Panc1 (cell line): Measurements from ENCODE around the gene DCTN2. TPM values are rescaled to one million over a fixed set of nuclear protein-coding genes. Genes with fewer than 3 reads are reported as not detected.

Source experiments
- ATAC-seq: fragments of 200-7000 bp; cut with Tn5 transposase; 2 replicates; pipeline ENCODE4 v1.9.1; 2020; ENCODE audit warnings: mild to moderate bottlenecking, moderate library complexity
- BruUV-seq: library from RNA; stranded (reverse); fragments of 400-500 nt; replicated peaks from 2 replicates; lab custom pipeline; 2021; lab: Mats Ljungman, UMichigan
- CTCF ChIA-PET: fragments of 300-600 bp; sonication (Branson Sonifier 250); formaldehyde crosslinking; loops from one replicate; lab custom pipeline; 2022; ENCODE audit warnings: antibody characterized with exemption; lab: Charles Lee
- POLR2A ChIA-PET: fragments of 300-600 bp; sonication (Branson Sonifier 250); formaldehyde crosslinking; loops from one replicate; lab custom pipeline; 2022; ENCODE audit warnings: antibody characterized with exemption; lab: Charles Lee
- DNase-seq: peaks from one replicate; pipeline ENCODE4 v3.0.0-alpha.2; 2010; ENCODE audit warnings: low read depth, low spot score
- H3K27ac ChIP-seq: 2 replicates; pipeline ENCODE4 v1.5.1; 2011; ENCODE audit warnings: mild to moderate bottlenecking, low read length, inconsistent platforms
- H3K27me3 ChIP-seq: fragments of 200-500 bp; sonication (Bioruptor generic); 2 replicates; pipeline ENCODE4 v1.6.0; 2014; ENCODE audit warnings: low read length, inconsistent platforms; ENCODE audit not compliant: control insufficient read depth, insufficient read depth
- H3K36me3 ChIP-seq: fragments of 200-500 bp; sonication (Bioruptor generic); 2 replicates; pipeline ENCODE4 v1.5.1; 2014; ENCODE audit warnings: inconsistent platforms, mild to moderate bottlenecking, low read length, moderate library complexity; ENCODE audit not compliant: control insufficient read depth, insufficient read depth
- H3K4me1 ChIP-seq: 2 replicates; pipeline ENCODE4 v1.5.1; 2011; ENCODE audit warnings: inconsistent platforms, mild to moderate bottlenecking, low read length, moderate library complexity; ENCODE audit not compliant: control insufficient read depth, insufficient read depth
- H3K4me3 ChIP-seq, 2 experiments: 2 replicates each; pipeline ENCODE4 v1.5.1; 2011 to 2012; ENCODE audit warnings: low read depth in 2 of 2, low read length in 2 of 2, mild to moderate bottlenecking in 2 of 2, inconsistent platforms in 1 of 2, moderate library complexity in 1 of 2
- H3K9me3 ChIP-seq: fragments of 200-500 bp; sonication (Bioruptor generic); 2 replicates; pipeline ENCODE4 v1.5.1; 2014; ENCODE audit warnings: low read depth, mild to moderate bottlenecking, inconsistent platforms, low read length, moderate library complexity; ENCODE audit not compliant: control insufficient read depth, insufficient read depth
- POLR2AphosphoS5 ChIP-seq: IDR thresholded peaks from 2 replicates; pipeline ENCODE4 v1.6.1; 2012; ENCODE audit warnings: mild to moderate bottlenecking, low read depth, low read length, moderate library complexity
- SIN3A ChIP-seq: IDR thresholded peaks from 2 replicates; pipeline ENCODE4 v1.6.1; 2012; ENCODE audit warnings: low read depth, mild to moderate bottlenecking, low read length, moderate library complexity, borderline replicate concordance; ENCODE audit not compliant: insufficient read depth
- TCF7L2 ChIP-seq: IDR thresholded peaks from 2 replicates; pipeline ENCODE4 v1.6.1; 2011; ENCODE audit warnings: mild to moderate bottlenecking, low read depth, low read length, inconsistent platforms
- in situ Hi-C: cut with HindIII; loops from 2 replicates; pipeline ENCODE4 v1.10.0; 2016; ENCODE audit warnings: low sequenced_read_pairs, low pct_unique_long_range_greater_than_20kb
- intact Hi-C: fragments of 100-400 bp; cut with micrococcal nuclease; formaldehyde crosslinking; loops from one replicate; pipeline ENCODE4 v1.10.0; 2022; ENCODE audit not compliant: unreplicated experiment
- total RNA-seq: library from RNA; stranded (reverse); gene quantifications from one replicate; pipeline ENCODE4 v1.2.1, GENCODE V29; 2021; ENCODE audit not compliant: unreplicated experiment
- TF ChIP-seq, protein P1 (sequence below), 2 experiments: IDR thresholded peaks; 2 replicates each; pipeline ENCODE4 v1.6.1; 2011 to 2012; ENCODE audit warnings: low read depth in 2 of 2, control low read depth in 1 of 2, low read length in 1 of 2, mild to moderate bottlenecking in 1 of 2, moderate library complexity in 1 of 2; ENCODE audit not compliant: insufficient read depth in 1 of 2
- TF ChIP-seq, protein P2 (sequence below): fragments of 450-650 bp; IDR thresholded peaks from 2 replicates; pipeline ENCODE4 v1.5.1; 2017; ENCODE audit warnings: mild to moderate bottlenecking

The DCTN2 gene
- total RNA-seq, 1 experiment from 2014 or later, result 97.6 TPM

GRCh38 chr12:57548013-57548315 lies 972 bp upstream of the DCTN2 start:
- TF ChIP-seq POLR2AphosphoS5, result no peak
- TF ChIP-seq, protein P1, sequence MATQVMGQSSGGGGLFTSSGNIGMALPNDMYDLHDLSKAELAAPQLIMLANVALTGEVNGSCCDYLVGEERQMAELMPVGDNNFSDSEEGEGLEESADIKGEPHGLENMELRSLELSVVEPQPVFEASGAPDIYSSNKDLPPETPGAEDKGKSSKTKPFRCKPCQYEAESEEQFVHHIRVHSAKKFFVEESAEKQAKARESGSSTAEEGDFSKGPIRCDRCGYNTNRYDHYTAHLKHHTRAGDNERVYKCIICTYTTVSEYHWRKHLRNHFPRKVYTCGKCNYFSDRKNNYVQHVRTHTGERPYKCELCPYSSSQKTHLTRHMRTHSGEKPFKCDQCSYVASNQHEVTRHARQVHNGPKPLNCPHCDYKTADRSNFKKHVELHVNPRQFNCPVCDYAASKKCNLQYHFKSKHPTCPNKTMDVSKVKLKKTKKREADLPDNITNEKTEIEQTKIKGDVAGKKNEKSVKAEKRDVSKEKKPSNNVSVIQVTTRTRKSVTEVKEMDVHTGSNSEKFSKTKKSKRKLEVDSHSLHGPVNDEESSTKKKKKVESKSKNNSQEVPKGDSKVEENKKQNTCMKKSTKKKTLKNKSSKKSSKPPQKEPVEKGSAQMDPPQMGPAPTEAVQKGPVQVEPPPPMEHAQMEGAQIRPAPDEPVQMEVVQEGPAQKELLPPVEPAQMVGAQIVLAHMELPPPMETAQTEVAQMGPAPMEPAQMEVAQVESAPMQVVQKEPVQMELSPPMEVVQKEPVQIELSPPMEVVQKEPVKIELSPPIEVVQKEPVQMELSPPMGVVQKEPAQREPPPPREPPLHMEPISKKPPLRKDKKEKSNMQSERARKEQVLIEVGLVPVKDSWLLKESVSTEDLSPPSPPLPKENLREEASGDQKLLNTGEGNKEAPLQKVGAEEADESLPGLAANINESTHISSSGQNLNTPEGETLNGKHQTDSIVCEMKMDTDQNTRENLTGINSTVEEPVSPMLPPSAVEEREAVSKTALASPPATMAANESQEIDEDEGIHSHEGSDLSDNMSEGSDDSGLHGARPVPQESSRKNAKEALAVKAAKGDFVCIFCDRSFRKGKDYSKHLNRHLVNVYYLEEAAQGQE (IDR thresholded peaks at IDR 0.05; ENCODE audit: insufficient read depth in 1 of 2, low read depth in 2 of 2, low read length in 1 of 2), result no peak
- TF ChIP-seq, protein P2, sequence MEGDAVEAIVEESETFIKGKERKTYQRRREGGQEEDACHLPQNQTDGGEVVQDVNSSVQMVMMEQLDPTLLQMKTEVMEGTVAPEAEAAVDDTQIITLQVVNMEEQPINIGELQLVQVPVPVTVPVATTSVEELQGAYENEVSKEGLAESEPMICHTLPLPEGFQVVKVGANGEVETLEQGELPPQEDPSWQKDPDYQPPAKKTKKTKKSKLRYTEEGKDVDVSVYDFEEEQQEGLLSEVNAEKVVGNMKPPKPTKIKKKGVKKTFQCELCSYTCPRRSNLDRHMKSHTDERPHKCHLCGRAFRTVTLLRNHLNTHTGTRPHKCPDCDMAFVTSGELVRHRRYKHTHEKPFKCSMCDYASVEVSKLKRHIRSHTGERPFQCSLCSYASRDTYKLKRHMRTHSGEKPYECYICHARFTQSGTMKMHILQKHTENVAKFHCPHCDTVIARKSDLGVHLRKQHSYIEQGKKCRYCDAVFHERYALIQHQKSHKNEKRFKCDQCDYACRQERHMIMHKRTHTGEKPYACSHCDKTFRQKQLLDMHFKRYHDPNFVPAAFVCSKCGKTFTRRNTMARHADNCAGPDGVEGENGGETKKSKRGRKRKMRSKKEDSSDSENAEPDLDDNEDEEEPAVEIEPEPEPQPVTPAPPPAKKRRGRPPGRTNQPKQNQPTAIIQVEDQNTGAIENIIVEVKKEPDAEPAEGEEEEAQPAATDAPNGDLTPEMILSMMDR, result no peak
- TF ChIP-seq TCF7L2, result no peak
- TF ChIP-seq SIN3A, result no peak
- BruUV-seq, result no TSS peak
- CTCF ChIA-PET, result no interaction called here

DNA sequence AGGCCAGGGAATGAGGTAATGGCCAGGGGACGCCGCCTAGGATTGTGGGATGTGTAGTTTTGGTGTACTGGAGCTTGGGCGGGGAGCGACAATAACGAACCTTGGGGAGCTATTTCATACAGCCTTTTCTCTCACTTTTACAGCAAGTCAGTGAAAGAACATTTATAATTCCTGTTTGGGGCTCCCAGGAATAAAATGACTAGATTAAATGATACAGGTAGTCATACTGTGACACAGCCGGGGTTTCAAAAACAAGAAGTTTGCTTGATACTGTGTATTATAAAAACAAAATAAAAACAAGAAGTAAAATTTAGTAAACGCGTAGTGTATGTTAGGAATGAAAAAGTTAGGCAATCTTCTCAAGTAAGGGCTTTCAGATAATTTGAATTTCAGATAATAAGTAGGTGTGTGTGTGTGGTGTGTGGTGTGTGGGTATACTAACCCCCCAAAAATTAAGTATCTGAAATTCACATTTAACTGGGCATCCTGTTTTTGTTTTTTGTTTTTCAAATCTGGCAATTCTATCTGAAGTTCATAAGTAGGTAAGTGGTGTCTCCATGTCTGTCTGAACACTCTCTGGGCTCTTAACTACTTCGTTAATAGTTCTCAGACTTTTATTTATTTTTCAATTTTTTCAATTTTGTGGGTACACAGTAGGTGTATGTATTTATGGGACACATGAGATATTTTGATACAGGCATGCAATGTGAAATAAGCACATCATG lies 458 bp upstream of the DCTN2 start:
- ATAC-seq (no peak), DNase-seq (no peak)
- intact Hi-C loops, result no loop called here
- BruUV-seq, result no TSS peak
- Histone ChIP-seq H3K4me1 (peaks cover 20% of the 10 kb centered on the region), H3K36me3 (peaks cover 4% of the 10 kb centered on the region; the same call in 1 of the 2 replicates), H3K4me3 (peak overlapping the region; percentile 88 to 98), H3K27ac (peak overlapping the region; percentile 58), H3K9me3 (no peaks in the 10 kb centered on the region), H3K27me3 (no peaks in the 10 kb centered on the region)
- ChIA-PET POLR2A (no interaction called here), CTCF (no interaction called here)
- no peak for TF ChIP-seq TCF7L2
- TF ChIP-seq, protein P1 (IDR thresholded peaks at IDR 0.05; ENCODE audit: insufficient read depth in 1 of 2, low read depth in 2 of 2, low read length in 1 of 2), result no peak
- TF ChIP-seq POLR2AphosphoS5, result no peak
- TF ChIP-seq, protein P2, result no peak
- TF ChIP-seq SIN3A, result no peak
- in situ Hi-C loops, result no loop called here

More at GRCh38 chr12:57548013-57548315, 972 bp upstream of the DCTN2 start:
- Histone ChIP-seq H3K27ac (no peak overlapping the region), H3K9me3 (no peaks in the 10 kb centered on the region), H3K36me3 (peaks cover 4% of the 10 kb centered on the region; the same call in 1 of the 2 replicates), H3K4me3 (no peak overlapping the region), H3K4me1 (peaks cover 20% of the 10 kb centered on the region), H3K27me3 (no peaks in the 10 kb centered on the region)
- DNase-seq, result no peak
- no peak for ATAC-seq
- intact Hi-C loops (no loop called here), in situ Hi-C loops (no loop called here)
- POLR2A ChIA-PET, result no interaction called here
